HTR-8/SVneo (cell line): ENCODE data around the gene SLC49A3.
"Not testable (repeated sequence)": the region's sequence is repeated elsewhere in the genome, so short reads cannot be mapped to it uniquely, and the experiment has no call there.

Experiments
- DNase-seq: peaks from one replicate; pipeline ENCODE4 v3.0.0; 2011; ENCODE audit warnings: low spot score, mixed read lengths; ENCODE audit not compliant: insufficient read length
- FAIRE-seq: peaks from 2 replicates; lab custom pipeline; 2011; peaks lifted over from hg19 to GRCh38; lab: Jason Lieb, UNC

SLC49A3 gene

GRCh38 chr4:722851-723360 is 34.0 kb upstream of the SLC49A3 start:
- FAIRE-seq = no peak
- DNase-seq = no peak

- no peak for DNase-seq
- FAIRE-seq = peak; percentile 42
Measured at GRCh38 chr4:722169-722725, 33.3 kb upstream of the SLC49A3 start.

- no peak for DNase-seq
- FAIRE-seq = no peak
Measured at GRCh38 chr4:721261-722168, 32.6 kb upstream of the SLC49A3 start.

GRCh38 chr4:720111-720860 is 31.3 kb upstream of the SLC49A3 start:
- DNase-seq (no peak), FAIRE-seq (no peak)

- no peak for DNase-seq
- no peak for FAIRE-seq
Measured at GRCh38 chr4:718460-718859, 29.5 kb upstream of the SLC49A3 start.

- FAIRE-seq = no peak
- DNase-seq = no peak
Measured at GRCh38 chr4:717601-718320, 28.8 kb upstream of the SLC49A3 start.

GRCh38 chr4:714087-714486 is 25.1 kb upstream of the SLC49A3 start:
- FAIRE-seq = no peak
- no peak for DNase-seq

- DNase-seq = no peak
- no peak for FAIRE-seq
Measured at GRCh38 chr4:712916-713632, 24.1 kb upstream of the SLC49A3 start.

- DNase-seq = no peak
- no peak for FAIRE-seq
Measured at GRCh38 chr4:712093-712492, 23.1 kb upstream of the SLC49A3 start.

- FAIRE-seq (no peak), DNase-seq (no peak)
Measured at GRCh38 chr4:710916-711315, 22.0 kb upstream of the SLC49A3 start.

GRCh38 chr4:710116-710515 is 21.2 kb upstream of the SLC49A3 start:
- DNase-seq (no peak), FAIRE-seq (no peak)

GRCh38 chr4:709348-709747 is 20.4 kb upstream of the SLC49A3 start:
- DNase-seq (no peak), FAIRE-seq (no peak)

GRCh38 chr4:708631-708933 is 19.6 kb upstream of the SLC49A3 start:
- DNase-seq (no peak), FAIRE-seq (no peak)

GRCh38 chr4:707929-708630 is 19.1 kb upstream of the SLC49A3 start:
- FAIRE-seq = no peak

GRCh38 chr4:706834-707598 is 18.1 kb upstream of the SLC49A3 start:
- DNase-seq = no peak
- no peak for FAIRE-seq

More at GRCh38 chr4:707929-708630, 19.1 kb upstream of the SLC49A3 start:
- no peak for DNase-seq

- DNase-seq, FAIRE-seq: not testable (repeated sequence)
Measured at GRCh38 chr4:706083-706633, 17.2 kb upstream of the SLC49A3 start.

- peak; percentile 97 for DNase-seq
- FAIRE-seq = peak; percentile 98
Measured at GRCh38 chr4:705278-706082, 16.5 kb upstream of the SLC49A3 start, which contains the start of gene PCGF3. Gene PCGF3 (plus strand): TSS chr4:705832. CDS start chr4:733681, 27,849 bp downstream.
